K562 (cell line): Measurements from ENCODE around the gene RSBN1L. TPM values are rescaled to one million over a fixed set of nuclear protein-coding genes. Genes with fewer than 3 reads are reported as not detected.
A peak's percentile ranks its signal among the peaks of the same experiment; 100 is the strongest.

Experiments
- EGR1 ChIP-seq: fragments of 450-650 bp; conservative IDR thresholded peaks from 2 replicates; pipeline ENCODE4 v1.6.1; 2017; ENCODE audit warnings: mild to moderate bottlenecking
- FOXP1 ChIP-seq: sonication (generic); formaldehyde crosslinking; IDR thresholded peaks from 2 replicates; pipeline ENCODE4 v1.8.0; 2022; ENCODE audit warnings: mild to moderate bottlenecking, missing genetic modification reagents
- JUND ChIP-seq, 2 experiments: IDR thresholded peaks; 2 replicates in 1 of 2; 3 replicates in 1 of 2; pipeline ENCODE4 v1.6.1; 2011; ENCODE audit warnings: borderline replicate concordance in 2 of 2, low read depth in 2 of 2, low read length in 2 of 2, improper control_type of control experiment in 1 of 2, missing biosample characterization in 1 of 2, missing genetic modification characterization in 1 of 2, missing genetic modification reagents in 1 of 2
- MECOM ChIP-seq: fragments of 250-450 bp; sonication (Bioruptor Pico); IDR thresholded peaks from 2 replicates; pipeline ENCODE4 v1.8.0; 2022; ENCODE audit warnings: inconsistent platforms
- MED1 ChIP-seq: sonication (generic); formaldehyde crosslinking; IDR thresholded peaks from 2 replicates; pipeline ENCODE4 v1.8.1; 2023; ENCODE audit warnings: missing genetic modification reagents, borderline replicate concordance
- MTA1 ChIP-seq: fragments of 450-650 bp; IDR thresholded peaks from 2 replicates; pipeline ENCODE4 v1.6.1; 2017; ENCODE audit warnings: borderline replicate concordance
- MXI1 ChIP-seq: IDR thresholded peaks from 2 replicates; pipeline ENCODE4 v1.6.1; 2011; ENCODE audit warnings: low read depth, mild to moderate bottlenecking, improper control_type of control experiment, low read length
- SP1 ChIP-seq: sonication (generic); formaldehyde crosslinking; IDR thresholded peaks from 2 replicates; pipeline ENCODE4 v1.8.1; 2022; ENCODE audit warnings: mild to moderate bottlenecking, missing genetic modification reagents
- TEAD1 ChIP-seq, 2 experiments: fragments of 450-650 bp in 1 of 2; sonication (generic) in 1 of 2; formaldehyde crosslinking; IDR thresholded peaks; 2 replicates each; pipeline versions ENCODE4 v1.4.0 to v1.8.0; 2020 to 2022; ENCODE audit warnings: mild to moderate bottlenecking in 2 of 2, missing genetic modification reagents in 1 of 2
- TEAD2 ChIP-seq: fragments of 450-650 bp; IDR thresholded peaks from 2 replicates; pipeline ENCODE4 v1.6.1; 2016; ENCODE audit warnings: missing genetic modification characterization, control low read depth, missing compliant biosample characterization
- TSC22D4 ChIP-seq: fragments of 450-650 bp; IDR thresholded peaks from 2 replicates; pipeline ENCODE4 v1.6.1; 2016; ENCODE audit warnings: missing genetic modification characterization, missing biosample characterization, control low read depth
- U2AF1 ChIP-seq: fragments of 200-400 bp; formaldehyde crosslinking; optimal IDR thresholded peaks from 2 replicates; pipeline ENCODE3; 2017; ENCODE audit warnings: mild to moderate bottlenecking, low read depth, low read length, moderate library complexity
- ZC3H8 ChIP-seq: fragments of 450-650 bp; IDR thresholded peaks from 2 replicates; pipeline ENCODE4 v1.6.1; 2017
- ZNF140 ChIP-seq: fragments of 250-450 bp; sonication (Bioruptor Pico); IDR thresholded peaks from 2 replicates; pipeline ENCODE4 v1.8.0; 2021; ENCODE audit warnings: moderate library complexity, mild to moderate bottlenecking, inconsistent platforms
- ZNF274 ChIP-seq: IDR thresholded peaks from 2 replicates; pipeline ENCODE4 v1.6.1; 2011; ENCODE audit warnings: low read depth, mild to moderate bottlenecking, low read length, moderate library complexity, borderline replicate concordance
- ZNF696 ChIP-seq: fragments of 250-450 bp; sonication (Bioruptor Pico); conservative IDR thresholded peaks from 2 replicates; pipeline ENCODE4 v1.4.0; 2020; ENCODE audit warnings: mild to moderate bottlenecking, moderate library complexity
- ZNF778 ChIP-seq: fragments of 450-650 bp; formaldehyde crosslinking; IDR thresholded peaks from 2 replicates; pipeline ENCODE4 v1.4.0; 2020; ENCODE audit warnings: mild to moderate bottlenecking, moderate library complexity
- polyA plus RNA-seq, 8 experiments: library from polyadenylated mRNA; depleted of rRNA in 4 of 8; stranded (reverse) in 5 of 8; unstranded in 3 of 8; fragments of >200 nt; fragmentation: Nextera tagmentation in 2 of 8; fragmentation: Illumina TruSeq in 1 of 8; extraction: Ambion mirVana in 2 of 8; extraction: Trizol in 1 of 8; gene quantifications; 2 replicates each; pipeline versions ENCODE4 v1.2.1 to v1.2.3, GENCODE V29; 2011 to 2014; ENCODE audit warnings: inconsistent platforms in 1 of 8, missing spikeins in 1 of 8
- total RNA-seq, 7 experiments: library from RNA; depleted of rRNA in 6 of 7; stranded (reverse); fragments of >200 nt in 6 of 7; fragmentation: Illumina TruSeq in 2 of 7; extraction: Trizol in 2 of 7; gene quantifications; 2 replicates each; pipeline versions ENCODE4 v1.2.1 to v1.2.3, GENCODE V29; 2011 to 2021; ENCODE audit warnings: low replicate concordance in 1 of 7
- TF ChIP-seq, protein P1 (sequence below): fragments of 450-650 bp; conservative IDR thresholded peaks from 2 replicates; pipeline ENCODE4 v1.6.1; 2016; ENCODE audit warnings: missing genetic modification characterization, low read depth, mild to moderate bottlenecking, missing compliant biosample characterization, moderate library complexity
- TF ChIP-seq, protein P2 (sequence below): fragments of 450-650 bp; IDR thresholded peaks from 2 replicates; pipeline ENCODE4 v1.6.1; 2016; ENCODE audit warnings: mild to moderate bottlenecking
- TF ChIP-seq, protein P3 (sequence below): fragments of 250-450 bp; sonication (Bioruptor Pico); IDR thresholded peaks from 2 replicates; pipeline ENCODE4 v1.4.0; 2020; ENCODE audit warnings: mild to moderate bottlenecking, moderate library complexity
- TF ChIP-seq, protein P4 (sequence below): fragments of 250-450 bp; sonication (Bioruptor Pico); IDR thresholded peaks from 2 replicates; pipeline ENCODE4 v1.9.0; 2021; ENCODE audit warnings: mild to moderate bottlenecking

RSBN1L gene
- total and polyA plus RNA-seq, 9 of the 15 experiments (the other 6 are each of a cell fraction or from before 2014, with no cell fraction given), result 6.2 to 35.2 (median 20.1) TPM

DNA sequence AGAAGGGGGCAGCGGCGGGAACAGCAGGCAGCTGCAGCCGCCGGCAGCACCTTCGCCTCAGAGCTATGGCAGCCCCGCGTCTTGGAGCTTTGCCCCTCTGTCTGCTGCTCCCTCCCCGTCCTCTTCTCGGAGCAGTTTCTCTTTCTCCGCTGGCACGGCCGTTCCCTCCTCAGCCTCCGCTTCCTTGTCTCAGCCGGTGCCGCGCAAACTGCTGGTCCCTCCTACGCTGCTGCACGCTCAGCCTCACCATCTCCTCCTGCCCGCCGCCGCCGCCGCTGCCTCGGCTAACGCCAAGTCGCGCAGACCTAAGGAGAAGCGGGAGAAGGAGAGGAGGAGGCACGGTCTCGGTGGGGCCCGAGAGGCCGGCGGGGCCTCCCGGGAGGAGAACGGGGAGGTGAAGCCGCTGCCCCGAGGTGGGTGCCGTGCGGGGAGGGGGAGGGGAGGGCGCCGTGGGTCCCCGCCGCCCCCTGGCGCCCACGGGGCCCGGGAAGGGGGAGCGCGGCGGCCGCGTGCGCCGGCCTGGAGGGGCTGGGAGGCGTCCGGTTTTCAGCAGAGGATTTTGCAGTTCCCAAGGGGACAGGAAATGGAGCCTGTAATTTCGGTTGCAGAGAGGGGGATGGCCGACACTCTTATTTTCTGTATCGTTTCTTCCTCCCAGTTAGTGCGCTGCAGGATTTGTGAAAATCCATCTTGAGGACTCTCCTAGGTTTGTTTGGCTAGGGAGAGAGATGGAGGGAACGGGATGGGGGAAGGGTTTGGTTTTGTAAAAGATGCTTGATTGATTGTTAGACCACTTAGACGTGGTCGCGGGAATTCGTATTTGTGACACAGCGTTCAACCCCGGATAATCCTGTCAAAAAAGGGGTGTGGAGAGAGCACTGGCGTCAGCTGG is 630 bp downstream of the RSBN1L start (continued):
- TF ChIP-seq, protein P1, sequence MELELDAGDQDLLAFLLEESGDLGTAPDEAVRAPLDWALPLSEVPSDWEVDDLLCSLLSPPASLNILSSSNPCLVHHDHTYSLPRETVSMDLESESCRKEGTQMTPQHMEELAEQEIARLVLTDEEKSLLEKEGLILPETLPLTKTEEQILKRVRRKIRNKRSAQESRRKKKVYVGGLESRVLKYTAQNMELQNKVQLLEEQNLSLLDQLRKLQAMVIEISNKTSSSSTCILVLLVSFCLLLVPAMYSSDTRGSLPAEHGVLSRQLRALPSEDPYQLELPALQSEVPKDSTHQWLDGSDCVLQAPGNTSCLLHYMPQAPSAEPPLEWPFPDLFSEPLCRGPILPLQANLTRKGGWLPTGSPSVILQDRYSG (tag), result no peak
- peak; percentile 71 for TF ChIP-seq EGR1
- TF ChIP-seq, protein P2, sequence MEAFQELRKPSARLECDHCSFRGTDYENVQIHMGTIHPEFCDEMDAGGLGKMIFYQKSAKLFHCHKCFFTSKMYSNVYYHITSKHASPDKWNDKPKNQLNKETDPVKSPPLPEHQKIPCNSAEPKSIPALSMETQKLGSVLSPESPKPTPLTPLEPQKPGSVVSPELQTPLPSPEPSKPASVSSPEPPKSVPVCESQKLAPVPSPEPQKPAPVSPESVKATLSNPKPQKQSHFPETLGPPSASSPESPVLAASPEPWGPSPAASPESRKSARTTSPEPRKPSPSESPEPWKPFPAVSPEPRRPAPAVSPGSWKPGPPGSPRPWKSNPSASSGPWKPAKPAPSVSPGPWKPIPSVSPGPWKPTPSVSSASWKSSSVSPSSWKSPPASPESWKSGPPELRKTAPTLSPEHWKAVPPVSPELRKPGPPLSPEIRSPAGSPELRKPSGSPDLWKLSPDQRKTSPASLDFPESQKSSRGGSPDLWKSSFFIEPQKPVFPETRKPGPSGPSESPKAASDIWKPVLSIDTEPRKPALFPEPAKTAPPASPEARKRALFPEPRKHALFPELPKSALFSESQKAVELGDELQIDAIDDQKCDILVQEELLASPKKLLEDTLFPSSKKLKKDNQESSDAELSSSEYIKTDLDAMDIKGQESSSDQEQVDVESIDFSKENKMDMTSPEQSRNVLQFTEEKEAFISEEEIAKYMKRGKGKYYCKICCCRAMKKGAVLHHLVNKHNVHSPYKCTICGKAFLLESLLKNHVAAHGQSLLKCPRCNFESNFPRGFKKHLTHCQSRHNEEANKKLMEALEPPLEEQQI, result no peak
- no peak for TF ChIP-seq JUND (IDR thresholded peaks at IDR 0.05; ENCODE audit: borderline replicate concordance, low read depth, low read length)
- TF ChIP-seq JUND (tag; IDR thresholded peaks at IDR 0.05; ENCODE audit: borderline replicate concordance, low read depth, low read length), result no peak
- TF ChIP-seq ZNF778 (CRISPR knock-in tag), result no peak
- TF ChIP-seq U2AF1, result no peak
- no peak for TF ChIP-seq MED1 (CRISPR knock-in tag)
- TF ChIP-seq MXI1, result 0 out of 2 replicates have a peak, but pooled peaks have one; percentile 37
- no peak for TF ChIP-seq ZNF140 (CRISPR knock-in tag)
- TF ChIP-seq, protein P3, sequence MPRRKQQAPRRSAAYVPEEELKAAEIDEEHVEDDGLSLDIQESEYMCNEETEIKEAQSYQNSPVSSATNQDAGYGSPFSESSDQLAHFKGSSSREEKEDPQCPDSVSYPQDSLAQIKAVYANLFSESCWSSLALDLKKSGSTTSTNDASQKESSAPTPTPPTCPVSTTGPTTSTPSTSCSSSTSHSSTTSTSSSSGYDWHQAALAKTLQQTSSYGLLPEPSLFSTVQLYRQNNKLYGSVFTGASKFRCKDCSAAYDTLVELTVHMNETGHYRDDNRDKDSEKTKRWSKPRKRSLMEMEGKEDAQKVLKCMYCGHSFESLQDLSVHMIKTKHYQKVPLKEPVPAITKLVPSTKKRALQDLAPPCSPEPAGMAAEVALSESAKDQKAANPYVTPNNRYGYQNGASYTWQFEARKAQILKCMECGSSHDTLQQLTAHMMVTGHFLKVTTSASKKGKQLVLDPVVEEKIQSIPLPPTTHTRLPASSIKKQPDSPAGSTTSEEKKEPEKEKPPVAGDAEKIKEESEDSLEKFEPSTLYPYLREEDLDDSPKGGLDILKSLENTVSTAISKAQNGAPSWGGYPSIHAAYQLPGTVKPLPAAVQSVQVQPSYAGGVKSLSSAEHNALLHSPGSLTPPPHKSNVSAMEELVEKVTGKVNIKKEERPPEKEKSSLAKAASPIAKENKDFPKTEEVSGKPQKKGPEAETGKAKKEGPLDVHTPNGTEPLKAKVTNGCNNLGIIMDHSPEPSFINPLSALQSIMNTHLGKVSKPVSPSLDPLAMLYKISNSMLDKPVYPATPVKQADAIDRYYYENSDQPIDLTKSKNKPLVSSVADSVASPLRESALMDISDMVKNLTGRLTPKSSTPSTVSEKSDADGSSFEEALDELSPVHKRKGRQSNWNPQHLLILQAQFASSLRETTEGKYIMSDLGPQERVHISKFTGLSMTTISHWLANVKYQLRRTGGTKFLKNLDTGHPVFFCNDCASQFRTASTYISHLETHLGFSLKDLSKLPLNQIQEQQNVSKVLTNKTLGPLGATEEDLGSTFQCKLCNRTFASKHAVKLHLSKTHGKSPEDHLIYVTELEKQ (CRISPR knock-in tag), result no peak
- no peak for TF ChIP-seq ZC3H8
- TF ChIP-seq, protein P4, sequence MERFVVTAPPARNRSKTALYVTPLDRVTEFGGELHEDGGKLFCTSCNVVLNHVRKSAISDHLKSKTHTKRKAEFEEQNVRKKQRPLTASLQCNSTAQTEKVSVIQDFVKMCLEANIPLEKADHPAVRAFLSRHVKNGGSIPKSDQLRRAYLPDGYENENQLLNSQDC (CRISPR knock-in tag), result no peak; the same call in 1 of the 2 replicates
- TF ChIP-seq FOXP1 (CRISPR knock-in tag), result peak; percentile 45; the same call in 1 of the 2 replicates
- no peak for TF ChIP-seq TSC22D4 (tag)
- TF ChIP-seq SP1 (CRISPR knock-in tag), result no peak; the same call in 1 of the 2 replicates
- no peak for TF ChIP-seq TEAD2 (tag)
- peak in 1 of 2 experiments; percentile 90; a peak in 2 of 4 replicates for TF ChIP-seq TEAD1 (CRISPR knock-in tag; IDR thresholded peaks at IDR 0.05)
- no peak for TF ChIP-seq ZNF274
- TF ChIP-seq ZNF696 (CRISPR knock-in tag), result no peak
- no peak for TF ChIP-seq MECOM (CRISPR knock-in tag)
- no peak for TF ChIP-seq MTA1
